Coronary artery (tissue), 2 donors: ENCODE data around the gene SMPD3.

Source experiments
- DNase-seq: peaks from one replicate; pipeline ENCODE4 v3.0.0-alpha.2; 2017; ENCODE audit warnings: low spot score
- H3K27ac ChIP-seq, 2 donors: fragments of 200-600 bp; sonication (generic); one replicate each; pipeline ENCODE4 v1.5.1; 2016 to 2019
- H3K4me3 ChIP-seq: fragments of 200-600 bp; sonication (generic); 2 replicates; pipeline ENCODE4 v1.5.1; 2016; ENCODE audit warnings: mild to moderate bottlenecking, moderate library complexity
- CTCF ChIP-seq: fragments of 200-600 bp; sonication (generic); IDR thresholded peaks from one replicate; pipeline ENCODE4 v1.5.1; 2019; ENCODE audit warnings: antibody characterized with exemption

Gene SMPD3

DNA sequence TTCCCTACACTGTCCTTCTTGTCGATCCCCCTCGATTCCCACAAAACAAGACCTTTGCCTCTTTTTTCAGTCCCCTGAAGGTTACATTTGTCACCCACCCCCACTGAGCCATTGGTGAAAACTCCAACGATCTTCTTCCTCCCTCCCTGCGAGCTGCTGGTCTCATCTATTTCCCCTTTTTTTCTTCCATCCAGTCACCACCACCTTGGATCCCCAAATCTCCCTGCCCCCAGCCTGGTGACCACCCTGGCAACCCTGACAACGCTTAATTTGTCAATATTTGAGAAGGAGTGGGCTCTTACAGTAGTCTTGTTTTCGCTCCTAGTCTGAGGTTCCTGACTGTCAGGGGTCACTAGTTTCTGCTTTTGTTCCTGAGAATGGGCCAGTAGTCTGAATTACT is 62.9 kb downstream of the SMPD3 start:
- no peak for DNase-seq
- no peak for TF ChIP-seq CTCF
- H3K27ac ChIP-seq, result no peak overlapping the region
- no peak overlapping the region for H3K4me3 ChIP-seq

DNA sequence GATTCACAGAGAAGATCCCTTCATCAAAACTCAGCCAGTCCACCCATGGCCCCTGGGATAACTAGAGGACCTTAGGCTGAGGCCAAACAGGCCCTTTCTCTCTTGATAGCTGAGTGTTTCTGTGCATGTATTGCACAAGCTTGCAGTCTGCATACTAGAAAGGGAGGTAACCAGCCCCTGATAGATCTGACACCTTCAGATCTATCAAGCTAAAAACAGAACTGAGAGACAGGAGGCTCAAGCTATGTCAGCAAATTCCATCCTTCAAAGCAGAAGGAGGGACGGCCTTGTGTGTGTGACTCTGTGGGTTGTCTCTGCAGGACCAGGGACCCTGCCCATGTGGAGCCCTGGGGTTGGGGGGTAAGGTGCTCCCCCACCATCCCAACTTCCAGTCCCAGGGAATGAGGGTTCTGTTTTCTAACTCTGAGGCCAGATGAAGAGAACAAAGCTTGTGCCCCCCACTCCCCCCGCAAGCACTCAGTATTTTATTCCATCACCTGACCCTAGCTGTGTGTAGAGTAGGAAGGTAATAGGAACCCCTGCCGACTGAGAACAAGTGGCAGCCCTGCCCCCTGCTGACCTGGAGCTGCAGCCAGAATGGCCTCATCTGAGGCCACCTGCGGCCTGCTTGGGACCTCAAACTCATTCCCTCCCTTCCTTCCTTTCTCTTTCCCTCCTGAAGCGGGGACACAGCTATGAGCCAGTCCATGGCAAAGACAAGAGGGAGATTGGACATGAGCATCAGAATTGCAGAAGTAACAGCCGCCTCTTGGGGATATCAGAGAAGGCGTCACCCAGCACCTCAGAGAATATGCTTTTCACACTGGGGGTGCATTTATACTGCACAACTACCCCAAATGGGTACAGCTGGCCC is 63.8 kb downstream of the SMPD3 start:
- TF ChIP-seq CTCF, result no peak
- DNase-seq, result no peak
- Histone ChIP-seq H3K4me3 (no peak overlapping the region), H3K27ac (no peak overlapping the region)

DNA sequence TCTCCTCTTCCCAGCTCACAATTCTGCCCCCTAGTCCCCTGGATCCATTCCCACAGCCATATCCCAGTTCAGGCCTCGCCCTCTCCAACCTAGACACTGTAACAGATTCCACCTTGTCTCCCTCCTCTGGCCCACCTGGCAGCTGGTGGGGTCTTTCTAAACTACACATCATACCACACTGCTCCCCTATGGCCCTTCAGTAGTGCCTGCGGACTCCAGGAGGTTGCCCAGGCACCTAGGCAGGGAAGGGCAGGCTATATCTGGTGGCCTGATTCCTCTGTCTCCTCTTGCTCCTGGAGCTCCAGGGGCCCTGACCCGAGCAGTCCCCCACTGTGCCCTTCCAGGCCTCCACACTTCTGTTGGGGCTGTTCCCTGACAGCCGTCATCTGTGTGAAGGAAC is 64.5 kb downstream of the SMPD3 start:
- Histone ChIP-seq H3K27ac (no peak overlapping the region), H3K4me3 (no peak overlapping the region)
- no peak for DNase-seq
- TF ChIP-seq CTCF, result no peak

- no peak overlapping the region for H3K4me3 ChIP-seq
- no peak for TF ChIP-seq CTCF
- DNase-seq, result no peak
- no peak overlapping the region for H3K27ac ChIP-seq
Measured at GRCh38 chr16:68382296-68382718, 66.0 kb downstream of the SMPD3 start.

- TF ChIP-seq CTCF, result no peak
- Histone ChIP-seq H3K27ac (no peak overlapping the region), H3K4me3 (no peak overlapping the region)
- DNase-seq, result no peak
Measured at GRCh38 chr16:68381363-68381724, 67.0 kb downstream of the SMPD3 start.

- DNase-seq, result no peak
- Histone ChIP-seq H3K4me3 (no peak overlapping the region), H3K27ac (no peak overlapping the region)
- TF ChIP-seq CTCF, result no peak
Measured at GRCh38 chr16:68380676-68381362, 67.5 kb downstream of the SMPD3 start.

GRCh38 chr16:68380348-68380670 is 68.0 kb downstream of the SMPD3 start:
- no peak for DNase-seq
- H3K27ac ChIP-seq, result no peak overlapping the region
- no peak for TF ChIP-seq CTCF

More at GRCh38 chr16:68380348-68380670, 68.0 kb downstream of the SMPD3 start:
- H3K4me3 ChIP-seq, result no peak overlapping the region
